HG03095 (cell line): ENCODE data around the gene MRPS2.

Experiments
- ATAC-seq: cut with Tn5 transposase; IDR thresholded peaks from one replicate; pipeline ENCODE4 v1.9.1; 2021; ENCODE audit warnings: moderate library complexity; ENCODE audit not compliant: unreplicated experiment

Gene MRPS2

GRCh38 chr9:135552698-135553171 is 52.3 kb downstream of the MRPS2 start:
- ATAC-seq = no peak
